SH-SY5Y (cell line): Measurements from ENCODE around the gene KRR1.

Source experiments
- GATA2 ChIP-seq: IDR thresholded peaks from 2 replicates; pipeline ENCODE4 v1.6.1; 2011; ENCODE audit warnings: mild to moderate bottlenecking, low read depth, low read length
- GATA3 ChIP-seq: IDR thresholded peaks from 2 replicates; pipeline ENCODE4 v1.6.1; 2011; ENCODE audit warnings: low read depth, mild to moderate bottlenecking, low read length, moderate library complexity

DNA sequence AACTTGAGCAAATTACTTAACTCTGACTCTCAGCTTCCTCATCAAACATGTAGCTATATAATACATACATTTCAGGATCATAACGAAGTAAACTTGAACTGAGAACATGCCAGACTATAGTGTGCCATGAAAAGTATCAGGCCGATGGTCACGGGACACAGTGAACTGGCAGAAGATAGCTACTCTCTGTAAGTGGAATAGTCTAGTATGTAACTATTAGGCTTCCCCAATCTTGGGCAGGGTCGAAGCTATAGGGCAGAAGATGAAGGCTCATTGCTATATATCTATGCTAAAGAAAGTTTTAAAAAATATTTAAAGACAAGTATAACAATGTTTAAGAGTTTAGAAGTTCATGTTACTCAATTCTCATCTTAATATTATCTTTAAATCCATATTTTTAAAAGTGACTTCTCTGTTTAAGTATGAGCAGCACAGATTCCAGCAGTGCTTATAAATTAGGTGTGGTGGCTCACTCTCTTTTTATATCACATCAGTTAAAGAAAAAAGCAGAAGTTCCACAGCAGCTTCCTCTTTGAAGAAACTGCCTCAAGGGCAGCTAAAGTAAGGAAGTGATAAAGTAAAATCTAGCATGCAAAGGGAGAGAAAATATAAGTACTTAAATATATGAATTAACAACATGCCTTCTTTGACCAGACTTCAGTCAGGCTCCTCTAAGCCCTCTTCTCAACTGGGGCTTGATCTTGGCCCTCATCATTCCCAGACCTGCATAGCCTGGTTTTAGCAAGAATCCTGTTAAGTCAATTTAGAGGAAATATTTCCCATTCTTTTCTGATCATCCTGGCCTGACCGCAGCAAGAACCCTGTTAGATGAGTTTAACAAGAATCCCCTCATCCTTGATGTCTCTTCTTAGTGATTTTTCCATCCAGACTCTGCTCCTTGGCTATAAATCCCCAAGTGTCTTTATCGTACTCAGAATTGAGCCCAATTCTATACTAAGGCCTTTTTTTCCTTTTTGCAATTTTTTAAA is 39.2 kb downstream of the KRR1 start:
- TF ChIP-seq GATA3 (no peak), GATA2 (no peak)
